Activated CD4-positive, alpha-beta T cell treated with anti-CD3 and anti-CD28 coated beads, Interleukin-2, amount 10 ng/mL, durations not matched to agents 24 days and 14 days (primary cell): ENCODE results near the gene ARHGEF39. TPM values are rescaled to one million over a fixed set of nuclear protein-coding genes. Genes with fewer than 3 reads are reported as not detected.
"Not testable (repeated sequence)": the region's sequence is repeated elsewhere in the genome, so short reads cannot be mapped to it uniquely, and the experiment has no call there.

ENCODE experiments used
- DNase-seq: peaks from one replicate; pipeline ENCODE4 v3.0.0; 2022
- H3K27ac Mint-ChIP-seq: one replicate; pipeline ENCODE4 v1.8.0; 2022; ENCODE audit warnings: mild to moderate bottlenecking, mixed read lengths
- H3K27me3 Mint-ChIP-seq: one replicate; pipeline ENCODE4 v1.8.0; 2022; ENCODE audit warnings: mixed read lengths
- H3K36me3 Mint-ChIP-seq: one replicate; pipeline ENCODE4 v1.8.0; 2022; ENCODE audit warnings: low read depth, mild to moderate bottlenecking, mixed read lengths
- H3K4me1 Mint-ChIP-seq: one replicate; pipeline ENCODE4 v1.8.0; 2021; ENCODE audit warnings: mixed read lengths
- H3K4me3 Mint-ChIP-seq: one replicate; pipeline ENCODE4 v1.8.0; 2022; ENCODE audit warnings: mild to moderate bottlenecking, moderate library complexity, mixed read lengths
- H3K9me3 Mint-ChIP-seq: one replicate; pipeline ENCODE4 v1.8.0; 2021; ENCODE audit warnings: mixed read lengths
- intact Hi-C: fragments of 100-400 bp; cut with micrococcal nuclease; formaldehyde crosslinking; loops from one replicate; pipeline ENCODE4 v1.15.1; 2023
- total RNA-seq: library from RNA; stranded (reverse); gene quantifications from 2 replicates; pipeline ENCODE4 v1.2.3, GENCODE V29; 2022

ARHGEF39 gene
- total RNA-seq, 1 donor from 2014 or later = 9.9 TPM

- no peak for DNase-seq
- H3K4me3 Mint-ChIP-seq = no peak overlapping the region
- no peaks in the 10 kb centered on the region for H3K9me3 Mint-ChIP-seq
- no peak overlapping the region for H3K27ac Mint-ChIP-seq
- H3K36me3 Mint-ChIP-seq = no peaks in the 10 kb centered on the region
- intact Hi-C loops = no loop called here
- H3K27me3 Mint-ChIP-seq = no peaks in the 10 kb centered on the region
- peaks cover 7% of the 10 kb centered on the region for H3K4me1 Mint-ChIP-seq
These were observed 37.4 kb downstream of the ARHGEF39 start for GRCh38 chr9:35627575-35627974.

- Mint-ChIP-seq H3K9me3 (no peaks in the 10 kb centered on the region), H3K27me3 (no peaks in the 10 kb centered on the region), H3K36me3 (peaks cover 1% of the 10 kb centered on the region), H3K4me3 (peak overlapping the region; percentile 81), H3K27ac (peak overlapping the region; percentile 95), H3K4me1 (peaks cover 55% of the 10 kb centered on the region)
- DNase-seq = no peak
- intact Hi-C loops = loop anchor here (1.0 to 2.0 kb wide), 4 partner anchors 15 to 113 kb away; partner anchors contain the start of genes CREB3 and TLN1
These were observed 45.2 kb downstream of the ARHGEF39 start for GRCh38 chr9:35619800-35620158.

- intact Hi-C loops = loop anchor here (1.0 to 2.0 kb wide), 4 partner anchors 15 to 113 kb away; partner anchors contain the start of genes CREB3 and TLN1
- peaks cover 1% of the 10 kb centered on the region for H3K27me3 Mint-ChIP-seq
- H3K9me3 Mint-ChIP-seq = no peaks in the 10 kb centered on the region
- peaks cover 59% of the 10 kb centered on the region for H3K4me1 Mint-ChIP-seq
- peaks cover 1% of the 10 kb centered on the region for H3K36me3 Mint-ChIP-seq
- DNase-seq = peak; percentile 82
- H3K4me3 Mint-ChIP-seq = peak overlapping the region; percentile 81
- peak overlapping the region; percentile 95 for H3K27ac Mint-ChIP-seq
These were observed 45.9 kb downstream of the ARHGEF39 start for GRCh38 chr9:35618854-35619799.

GRCh38 chr9:35618325-35618727 is 46.7 kb downstream of the ARHGEF39 start, which contains the start of gene CD72:
Gene CD72 (minus strand): TSS chr9:35618413. CDS start chr9:35618303, 110 bp downstream.
- Mint-ChIP-seq H3K36me3 (peaks cover 1% of the 10 kb centered on the region), H3K4me3 (peak within 1 kb of the TSS; percentile 81), H3K27me3 (peaks cover 2% of the 10 kb centered on the region), H3K27ac (peak within 1 kb of the TSS; percentile 95), H3K9me3 (no peaks in the 10 kb centered on the region), H3K4me1 (peaks cover 59% of the 10 kb centered on the region)
- DNase-seq = no peak
- intact Hi-C loops = loop anchor here (2.0 kb wide), 1 partner anchor 16 kb away; no protein-coding TSS in a partner anchor

- peaks cover 1% of the 10 kb centered on the region for H3K36me3 Mint-ChIP-seq
- peaks cover 2% of the 10 kb centered on the region for H3K27me3 Mint-ChIP-seq
- no peaks in the 10 kb centered on the region for H3K9me3 Mint-ChIP-seq
- intact Hi-C loops = no loop called here
- peaks cover 59% of the 10 kb centered on the region for H3K4me1 Mint-ChIP-seq
- peak overlapping the region; percentile 77 for H3K27ac Mint-ChIP-seq
- H3K4me3 Mint-ChIP-seq = peak overlapping the region; percentile 81
- DNase-seq = no peak
These were observed 47.4 kb downstream of the ARHGEF39 start for GRCh38 chr9:35617548-35617947.

GRCh38 chr9:35616681-35617459 is 48.1 kb downstream of the ARHGEF39 start:
- Mint-ChIP-seq H3K36me3 (peaks cover 1% of the 10 kb centered on the region), H3K4me1 (peaks cover 58% of the 10 kb centered on the region), H3K27ac (peak overlapping the region; percentile 77), H3K27me3 (peaks cover 2% of the 10 kb centered on the region), H3K9me3 (no peaks in the 10 kb centered on the region), H3K4me3 (peak overlapping the region; percentile 81)
- intact Hi-C loops = no loop called here
- peak; percentile 90 for DNase-seq

- Mint-ChIP-seq H3K27me3 (peaks cover 2% of the 10 kb centered on the region), H3K9me3 (no peaks in the 10 kb centered on the region), H3K4me3 (peak overlapping the region; percentile 81), H3K27ac (peak overlapping the region; percentile 77), H3K4me1 (peaks cover 56% of the 10 kb centered on the region), H3K36me3 (peaks cover 1% of the 10 kb centered on the region)
- intact Hi-C loops = no loop called here
- DNase-seq = no peak
These were observed 48.9 kb downstream of the ARHGEF39 start for GRCh38 chr9:35615981-35616680.

GRCh38 chr9:35612843-35613242 is 52.2 kb downstream of the ARHGEF39 start:
- Mint-ChIP-seq H3K4me1 (peaks cover 27% of the 10 kb centered on the region), H3K27ac (no peak overlapping the region), H3K36me3 (peaks cover 9% of the 10 kb centered on the region), H3K4me3 (no peak overlapping the region), H3K27me3 (peaks cover 2% of the 10 kb centered on the region), H3K9me3 (no peaks in the 10 kb centered on the region)
- intact Hi-C loops = no loop called here
- no peak for DNase-seq

- H3K27me3 Mint-ChIP-seq, H3K9me3 Mint-ChIP-seq, H3K4me3 Mint-ChIP-seq, H3K27ac Mint-ChIP-seq, DNase-seq, intact Hi-C loops: not testable (repeated sequence)
- Mint-ChIP-seq H3K36me3 (peaks cover 15% of the 10 kb centered on the region), H3K4me1 (peaks cover 23% of the 10 kb centered on the region)
These were observed 52.9 kb downstream of the ARHGEF39 start for GRCh38 chr9:35612066-35612465.

- Mint-ChIP-seq H3K9me3 (no peaks in the 10 kb centered on the region), H3K36me3 (peaks cover 18% of the 10 kb centered on the region), H3K4me3 (no peak overlapping the region), H3K4me1 (peaks cover 22% of the 10 kb centered on the region), H3K27ac (no peak overlapping the region), H3K27me3 (peaks cover 2% of the 10 kb centered on the region)
- intact Hi-C loops = no loop called here
- DNase-seq = peak; percentile 86
These were observed 53.7 kb downstream of the ARHGEF39 start for GRCh38 chr9:35611230-35611797.

GRCh38 chr9:35609820-35610163 is 55.2 kb downstream of the ARHGEF39 start:
- H3K4me3 Mint-ChIP-seq = no peak overlapping the region
- H3K27me3 Mint-ChIP-seq = peaks cover 2% of the 10 kb centered on the region
- DNase-seq = no peak
- peaks cover 20% of the 10 kb centered on the region for H3K4me1 Mint-ChIP-seq
- H3K27ac Mint-ChIP-seq = no peak overlapping the region
- intact Hi-C loops = no loop called here
- H3K9me3 Mint-ChIP-seq = no peaks in the 10 kb centered on the region
- H3K36me3 Mint-ChIP-seq = peaks cover 17% of the 10 kb centered on the region
